HepG2 (cell line): ENCODE measurements around the gene PPP1CC. TPM values are rescaled to one million over a fixed set of nuclear protein-coding genes. Genes with fewer than 3 reads are reported as not detected.

Experiments
- ATAC-seq: fragments of 200-7000 bp; cut with Tn5 transposase; 3 replicates; pipeline ENCODE4 v1.9.1; 2020; ENCODE audit warnings: mild to moderate bottlenecking, moderate library complexity
- BruUV-seq: library from RNA; stranded (reverse); fragments of 400-500 nt; replicated peaks from 2 replicates; lab custom pipeline; 2021; lab: Mats Ljungman, UMichigan
- CTCF ChIA-PET: fragments of 300-600 bp; formaldehyde crosslinking; extraction: SDS; loops from one replicate; lab custom pipeline; 2021; ENCODE audit warnings: low total read pairs, inconsistent platforms, low intra/inter-chr PET ratio; lab: Yijun Ruan, JAX
- POLR2A ChIA-PET: fragments of 350-600 bp; sonication (Branson Sonifier 250); formaldehyde crosslinking; loops from one replicate; lab custom pipeline; 2020; ENCODE audit warnings: antibody characterized with exemption, inconsistent platforms; lab: Yijun Ruan, JAX
- DNase-seq: peaks from one replicate; pipeline ENCODE4 v3.0.0-alpha.2; 2015; ENCODE audit warnings: low spot score
- FAIRE-seq: peaks from 3 replicates; lab custom pipeline; 2011; peaks lifted over from hg19 to GRCh38; lab: Jason Lieb, UNC
- H2AFZ ChIP-seq: one replicate; pipeline ENCODE4 v1.6.1; 2011; ENCODE audit warnings: low read length, inconsistent platforms
- H3K27ac ChIP-seq: fragments of 300-600 bp; 3 replicates; pipeline ENCODE4 v1.8.0; 2011; ENCODE audit warnings: mixed run types, mild to moderate bottlenecking, mixed read lengths, low read length, inconsistent platforms; ENCODE audit not compliant: insufficient read depth; ENCODE audit errors: extremely low read length
- H3K27me3 ChIP-seq, 2 experiments: fragments of 200-600 bp in 1 of 2; 2 replicates in 1 of 2; 3 replicates in 1 of 2; pipeline versions ENCODE4 v1.6.0 to v1.8.0; 2011; ENCODE audit warnings: low read length in 2 of 2, mild to moderate bottlenecking in 2 of 2, moderate library complexity in 2 of 2, inconsistent platforms in 1 of 2; ENCODE audit not compliant: insufficient read depth in 2 of 2, control insufficient read depth in 1 of 2
- H3K36me3 ChIP-seq, 2 experiments: fragments of 200-600 bp in 1 of 2; replicated peaks in 1 of 2; 2 replicates in 1 of 2; 3 replicates in 1 of 2; pipeline versions ENCODE4 v1.5.1 to v1.8.0; 2011; ENCODE audit warnings: low read length in 2 of 2, inconsistent platforms in 1 of 2; ENCODE audit not compliant: insufficient read depth in 2 of 2, control insufficient read depth in 1 of 2
- H3K4me1 ChIP-seq: 2 replicates; pipeline ENCODE4 v1.5.1; 2012; ENCODE audit warnings: low read length, inconsistent platforms; ENCODE audit not compliant: insufficient read depth
- H3K4me2 ChIP-seq: 2 replicates; pipeline ENCODE4 v1.6.0; 2011; ENCODE audit warnings: low read depth, low read length, inconsistent platforms
- H3K4me3 ChIP-seq, 3 experiments: fragments of 200-600 bp in 1 of 3; sonication (generic), shearing (Covaris generic) in 1 of 3; replicated peaks in 1 of 3; 2 replicates each; pipeline ENCODE4 v1.5.1; 2011 to 2016; ENCODE audit warnings: low read length in 3 of 3, inconsistent platforms in 2 of 3, low read depth in 2 of 3, mild to moderate bottlenecking in 2 of 3, control low read depth in 1 of 3, mixed read lengths in 1 of 3; ENCODE audit not compliant: insufficient read depth in 1 of 3
- H3K79me2 ChIP-seq: one replicate; pipeline ENCODE4 v1.6.1; 2011; ENCODE audit warnings: low read length, inconsistent platforms; ENCODE audit not compliant: insufficient read depth
- H3K9ac ChIP-seq: 2 replicates; pipeline ENCODE4 v1.6.0; 2011; ENCODE audit warnings: mild to moderate bottlenecking, low read depth, low read length, inconsistent platforms; ENCODE audit not compliant: insufficient read depth
- H3K9me3 ChIP-seq: 2 replicates; pipeline ENCODE4 v1.5.1; 2012; ENCODE audit warnings: mild to moderate bottlenecking, low read length
- H4K20me1 ChIP-seq: 2 replicates; pipeline ENCODE4 v1.6.0; 2011; ENCODE audit warnings: inconsistent platforms, mild to moderate bottlenecking, low read length, moderate library complexity; ENCODE audit not compliant: insufficient read depth
- MNT ChIP-seq: fragments of 450-650 bp; IDR thresholded peaks from 2 replicates; pipeline ENCODE4 v1.6.1; 2016
- MTF2 ChIP-seq: sonication (generic); formaldehyde crosslinking; IDR thresholded peaks from 2 replicates; pipeline ENCODE4 v1.5.0; 2020; ENCODE audit warnings: missing genetic modification reagents, borderline replicate concordance
- PATZ1 ChIP-seq: sonication (generic); formaldehyde crosslinking; IDR thresholded peaks from 2 replicates; pipeline ENCODE4 v1.4.0; 2020; ENCODE audit warnings: missing genetic modification reagents
- ZFP36L2 ChIP-seq: sonication (generic); formaldehyde crosslinking; IDR thresholded peaks from 2 replicates; pipeline ENCODE4 v1.4.0; 2020; ENCODE audit warnings: missing genetic modification reagents
- ZNF124 ChIP-seq: sonication (generic); formaldehyde crosslinking; IDR thresholded peaks from 2 replicates; pipeline ENCODE4 v1.4.0; 2020; ENCODE audit warnings: missing genetic modification reagents
- WGBS: methylation state at CpG from one replicate; pipeline ENCODE4 v1.1.6; 2017; ENCODE audit warnings: low lambda C conversion rate; 5-methylcytosine and 5-hydroxymethylcytosine counted together
- in situ Hi-C: cut with HindIII; loops from 2 replicates; pipeline ENCODE4 v1.10.0; 2017; ENCODE audit warnings: low pct_unique_long_range_greater_than_20kb; ENCODE audit not compliant: extremely low pct_ligation_motif_present
- intact Hi-C: fragments of 100-400 bp; cut with micrococcal nuclease; formaldehyde crosslinking; loops from one replicate; pipeline ENCODE4 v1.10.0; 2022; ENCODE audit not compliant: unreplicated experiment
- polyA plus RNA-seq, 8 experiments: library from polyadenylated mRNA; depleted of rRNA in 3 of 8; stranded (reverse) in 7 of 8; unstranded in 1 of 8; fragments of >200 nt; fragmentation: Illumina TruSeq in 4 of 8; extraction: Trizol in 4 of 8; gene quantifications; 2 replicates each; pipeline versions ENCODE4 v1.2.1 to v1.2.3, GENCODE V29; 2011 to 2016; ENCODE audit warnings: low read depth in 4 of 8, missing spikeins in 1 of 8, mixed read lengths in 1 of 8; ENCODE audit not compliant: insufficient read depth in 1 of 8
- total RNA-seq, 5 experiments: library from RNA; depleted of rRNA; stranded (reverse); fragments of >200 nt; fragmentation: Illumina TruSeq; extraction: Trizol; gene quantifications; 2 replicates each; pipeline ENCODE4 v1.2.3, GENCODE V29; 2016; ENCODE audit warnings: low read depth in 1 of 5

The PPP1CC gene
- total and polyA plus RNA-seq, 2 of the 13 experiments (the other 11 are each of a cell fraction or from before 2014, with no cell fraction given), result 178 to 187 TPM

GRCh38 chr12:110698171-110698902, 44.4 kb downstream of the PPP1CC start (continued):
- peak; percentile 32; the same call in 1 of the 2 replicates for TF ChIP-seq PATZ1 (CRISPR knock-in tag)
- peak; percentile 69; the same call in 1 of the 2 replicates for TF ChIP-seq ZNF124

GRCh38 chr12:110697236-110697635, 45.5 kb downstream of the PPP1CC start:
- no peak overlapping the region for H3K9ac ChIP-seq
- no peaks in the 10 kb centered on the region for H3K79me2 ChIP-seq
- 50% methylated on average over 2 of the region's 2 CpGs for WGBS
- FAIRE-seq (no peak), ATAC-seq (no peak), DNase-seq (no peak)
- no peak overlapping the region for H3K4me3 ChIP-seq
- no peaks in the 10 kb centered on the region for H4K20me1 ChIP-seq
- peaks cover 2 to 21% of the 10 kb centered on the region in 2 experiments; a peak in 3 of 5 replicates for H3K27me3 ChIP-seq
- intact Hi-C loops (loop anchor here (5.0 kb wide), 1 partner anchor 190 kb away; no protein-coding TSS in a partner anchor), in situ Hi-C loops (no loop called here)
- ChIA-PET CTCF (no interaction called here), POLR2A (no interaction called here)
- peaks cover 24% of the 10 kb centered on the region for H3K4me1 ChIP-seq
- no TSS peak for BruUV-seq
- no peaks in the 10 kb centered on the region for H3K36me3 ChIP-seq
- H3K4me2 ChIP-seq, result no peak overlapping the region
- no peaks in the 10 kb centered on the region for H3K9me3 ChIP-seq
- no peak overlapping the region for H3K27ac ChIP-seq
- TF ChIP-seq MNT (no peak), MTF2 (no peak), ZFP36L2 (CRISPR knock-in tag) (no peak)
- H2AFZ ChIP-seq, result no peak overlapping the region
